K562 (cell line): ENCODE results near the gene USP2. TPM values are rescaled to one million over a fixed set of nuclear protein-coding genes. Genes with fewer than 3 reads are reported as not detected.

Source experiments
- ATF6 ChIP-seq: sonication (generic); formaldehyde crosslinking; IDR thresholded peaks from 2 replicates; pipeline ENCODE4 v1.4.0; 2020; ENCODE audit warnings: mild to moderate bottlenecking, missing genetic modification reagents
- EZH2 ChIP-seq: IDR thresholded peaks from 2 replicates; pipeline ENCODE4 v1.6.1; 2012; ENCODE audit warnings: low read depth, mild to moderate bottlenecking, inconsistent platforms, low read length, borderline replicate concordance
- FOXJ2 ChIP-seq: fragments of 200-800 bp; sonication (Bioruptor generic); IDR thresholded peaks from 2 replicates; pipeline ENCODE4 v1.6.1; 2016; ENCODE audit warnings: missing genetic modification characterization, missing compliant biosample characterization
- HNRNPUL1 ChIP-seq: fragments of 200-400 bp; formaldehyde crosslinking; IDR thresholded peaks from 2 replicates; pipeline ENCODE4 v1.6.1; 2017; ENCODE audit warnings: low read length
- MTA2 ChIP-seq: fragments of 450-650 bp; IDR thresholded peaks from 2 replicates; pipeline ENCODE4 v1.6.1; 2016; ENCODE audit warnings: low read depth
- MXD1 ChIP-seq: fragments of 250-450 bp; sonication (Bioruptor Pico); IDR thresholded peaks from 2 replicates; pipeline ENCODE4 v1.8.0; 2021; ENCODE audit warnings: borderline replicate concordance, mild to moderate bottlenecking, moderate library complexity; ENCODE audit not compliant: poor library complexity, severe bottlenecking
- MXI1 ChIP-seq: IDR thresholded peaks from 2 replicates; pipeline ENCODE4 v1.6.1; 2011; ENCODE audit warnings: low read depth, mild to moderate bottlenecking, improper control_type of control experiment, low read length
- RCOR1 ChIP-seq, 2 experiments: IDR thresholded peaks; 2 replicates each; pipeline ENCODE4 v1.6.1; 2012; ENCODE audit warnings: low read depth in 2 of 2, low read length in 2 of 2, borderline replicate concordance in 1 of 2, improper control_type of control experiment in 1 of 2
- SFPQ ChIP-seq: fragments of 200-400 bp; formaldehyde crosslinking; IDR thresholded peaks from 2 replicates; pipeline ENCODE4 v1.6.1; 2017; ENCODE audit warnings: mild to moderate bottlenecking, low read depth, low read length, moderate library complexity
- SUPT5H ChIP-seq: fragments of 450-650 bp; IDR thresholded peaks from 2 replicates; pipeline ENCODE4 v1.6.1; 2016
- ZBTB26 ChIP-seq: fragments of 450-650 bp; formaldehyde crosslinking; IDR thresholded peaks from 2 replicates; pipeline ENCODE4 v1.4.0; 2022; ENCODE audit warnings: missing genetic modification characterization
- ZMIZ1 ChIP-seq, 2 experiments: fragments of 150-350 bp in 1 of 2; IDR thresholded peaks; 2 replicates each; pipeline ENCODE4 v1.6.1; 2012 to 2016; ENCODE audit warnings: low read depth in 2 of 2, low read length in 2 of 2, mild to moderate bottlenecking in 1 of 2, moderate library complexity in 1 of 2
- ZNF511 ChIP-seq: sonication (generic); formaldehyde crosslinking; IDR thresholded peaks from 2 replicates; pipeline ENCODE4 v1.8.0; 2022; ENCODE audit warnings: mild to moderate bottlenecking, missing genetic modification reagents
- ZNF655 ChIP-seq: fragments of 250-450 bp; sonication (Bioruptor Pico); IDR thresholded peaks from 2 replicates; pipeline ENCODE4 v1.5.0; 2021
- polyA plus RNA-seq, 8 experiments: library from polyadenylated mRNA; depleted of rRNA in 4 of 8; stranded (reverse) in 5 of 8; unstranded in 3 of 8; fragments of >200 nt; fragmentation: Nextera tagmentation in 2 of 8; fragmentation: Illumina TruSeq in 1 of 8; extraction: Ambion mirVana in 2 of 8; extraction: Trizol in 1 of 8; gene quantifications; 2 replicates each; pipeline versions ENCODE4 v1.2.1 to v1.2.3, GENCODE V29; 2011 to 2014; ENCODE audit warnings: inconsistent platforms in 1 of 8, missing spikeins in 1 of 8
- total RNA-seq, 7 experiments: library from RNA; depleted of rRNA in 6 of 7; stranded (reverse); fragments of >200 nt in 6 of 7; fragmentation: Illumina TruSeq in 2 of 7; extraction: Trizol in 2 of 7; gene quantifications; 2 replicates each; pipeline versions ENCODE4 v1.2.1 to v1.2.3, GENCODE V29; 2011 to 2021; ENCODE audit warnings: low replicate concordance in 1 of 7

The USP2 gene
- total and polyA plus RNA-seq, 9 of the 15 experiments (the other 6 are each of a cell fraction or from before 2014, with no cell fraction given) = 2.8 to 16.9 (median 3.9) TPM

- TF ChIP-seq SUPT5H (peak; percentile 90), FOXJ2 (tag) (no peak), MTA2 (no peak), MXI1 (no peak), RCOR1 (IDR thresholded peaks at IDR 0.05; ENCODE audit: borderline replicate concordance in 1 of 2, low read depth in 2 of 2, low read length in 2 of 2) (peak in 1 of 2 experiments; percentile 31; a peak in 2 of 4 replicates), ATF6 (CRISPR knock-in tag) (no peak), HNRNPUL1 (no peak), ZBTB26 (CRISPR knock-in tag) (no peak), SFPQ (no peak), EZH2 (no peak), ZNF511 (CRISPR knock-in tag) (peak; percentile 50; the same call in 1 of the 2 replicates), ZNF655 (CRISPR knock-in tag) (no peak), ZMIZ1 (IDR thresholded peaks at IDR 0.05; ENCODE audit: low read depth in 2 of 2, low read length in 2 of 2) (peak in 1 of 2 experiments; percentile 20; a peak in 1 of 4 replicates), MXD1 (no peak)
These were observed 63.0 kb downstream of the USP2 start (continued) for GRCh38 chr11:119318240-119319135.
